ENCODE results near the gene AGO3. TPM values are rescaled to one million over a fixed set of nuclear protein-coding genes. Genes with fewer than 3 reads are reported as not detected.
A peak's percentile ranks its signal among the peaks of the same experiment; 100 is the strongest.
"Not testable (repeated sequence)": the region's sequence is repeated elsewhere in the genome, so short reads cannot be mapped to it uniquely, and the experiment has no call there.

The AGO3 gene
- 4.3 and 31.5 TPM in 2 replicates for total RNA-seq (2014; rRNA removed; shearing (Covaris generic); ENCODE audit: low replicate concordance)

GRCh38 chr1:35930593-35931445 lies at the start of gene AGO3:
AGO3 (plus strand) TSS chr1:35931105; CDS start chr1:35931427, 322 bp downstream.
- Histone ChIP-seq H3K9me3 (no peaks in the 10 kb centered on the region), H3K4me3 (peak within 1 kb of the TSS; percentile 92), H3K36me3 (no peaks in the 10 kb centered on the region), H3K27me3 (no peaks in the 10 kb centered on the region)
- DNase-seq, result peak; percentile 86

DNA sequence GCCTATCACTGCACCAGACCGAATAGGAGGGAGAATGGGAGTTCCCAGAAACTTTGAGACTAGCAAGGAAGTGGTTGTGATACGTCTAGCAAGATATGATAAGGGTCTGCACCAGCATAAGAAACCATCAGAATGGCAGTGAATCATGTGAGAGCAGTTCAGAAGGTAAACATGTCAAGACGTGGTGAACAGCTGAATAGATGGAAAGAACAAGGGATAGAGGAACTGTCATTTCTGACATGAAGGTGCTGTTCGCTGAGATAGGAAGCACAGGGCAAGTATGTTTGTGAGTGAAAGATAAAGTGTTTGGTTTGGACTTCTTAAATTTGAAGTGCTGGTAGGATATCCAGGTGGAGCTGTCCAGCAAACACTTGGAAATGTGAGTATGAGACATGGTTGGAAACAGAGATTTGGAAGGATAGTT lies 49.0 kb upstream of the AGO3 start:
- no peak for DNase-seq
- Histone ChIP-seq H3K9me3 (no peaks in the 10 kb centered on the region), H3K4me3 (no peak overlapping the region), H3K27me3 (no peaks in the 10 kb centered on the region; the same call in 1 of the 2 replicates), H3K36me3 (no peaks in the 10 kb centered on the region)

DNA sequence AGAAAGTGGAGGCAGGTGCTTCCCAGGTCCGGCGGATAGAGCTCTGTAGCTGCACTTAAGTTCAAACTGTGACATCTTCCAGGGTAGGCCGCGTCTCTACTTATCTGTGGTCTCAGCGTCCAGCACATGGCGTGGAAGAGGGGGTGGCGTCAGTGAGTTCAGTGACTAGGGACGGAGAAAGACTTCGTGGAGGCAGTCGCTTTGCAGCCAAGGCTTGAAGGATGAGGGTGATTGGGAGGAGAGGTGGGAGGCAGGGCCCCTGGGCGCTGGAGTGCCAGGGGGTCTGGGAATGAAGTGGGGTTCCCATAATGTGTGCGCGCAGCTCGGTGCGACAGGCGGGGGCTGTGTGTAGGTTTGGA lies 48.3 kb upstream of the AGO3 start:
- no peaks in the 10 kb centered on the region; the same call in 1 of the 2 replicates for H3K27me3 ChIP-seq
- DNase-seq, result no peak
- H3K4me3 ChIP-seq, result peak overlapping the region; percentile 95
- H3K9me3 ChIP-seq, result no peaks in the 10 kb centered on the region
- no peaks in the 10 kb centered on the region for H3K36me3 ChIP-seq

DNA sequence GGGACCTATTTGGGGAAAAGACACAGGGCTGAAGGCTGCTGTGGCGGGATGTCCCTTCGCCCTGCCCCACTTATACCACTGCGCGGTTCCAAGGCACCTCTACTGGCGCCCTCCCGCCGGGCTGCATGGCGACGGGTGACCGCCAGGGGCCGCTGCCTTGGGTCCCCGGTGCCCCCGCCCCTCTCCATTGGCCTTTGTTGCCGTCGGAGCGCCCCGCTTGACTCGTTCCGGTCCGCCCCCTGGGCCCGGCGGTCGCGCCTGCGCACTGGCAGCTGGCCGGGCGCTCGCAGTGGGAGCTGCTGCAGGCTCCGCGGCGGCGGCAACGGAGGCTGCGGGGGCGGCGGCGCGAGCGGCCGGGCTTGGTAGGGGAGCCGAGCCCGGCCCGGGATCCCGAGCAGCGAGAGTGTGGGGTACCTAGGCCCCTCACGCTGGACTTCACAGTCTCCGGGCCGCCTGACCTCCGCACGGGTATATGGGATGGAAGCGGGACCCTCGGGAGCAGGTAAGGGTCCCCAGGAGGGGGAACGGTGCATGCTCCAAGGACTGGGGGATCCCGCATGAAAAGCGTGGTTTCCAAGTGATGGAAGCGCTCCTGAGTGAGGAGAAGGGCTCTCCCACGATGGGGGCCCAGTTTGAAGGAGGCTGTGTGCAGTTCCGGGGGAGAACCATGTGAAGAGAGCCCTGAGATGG lies 47.8 kb upstream of the AGO3 start, which contains the start of gene AGO1:
AGO1 (plus strand) TSS at position 265 of the 690 bp plus-strand sequence; CDS start at position 478, 213 bp downstream.
- H3K36me3 ChIP-seq, result no peaks in the 10 kb centered on the region
- peak within 1 kb of the TSS; percentile 95 for H3K4me3 ChIP-seq
- no peaks in the 10 kb centered on the region for H3K9me3 ChIP-seq
- DNase-seq, result peak; percentile 94
- no peaks in the 10 kb centered on the region; the same call in 1 of the 2 replicates for H3K27me3 ChIP-seq

DNA sequence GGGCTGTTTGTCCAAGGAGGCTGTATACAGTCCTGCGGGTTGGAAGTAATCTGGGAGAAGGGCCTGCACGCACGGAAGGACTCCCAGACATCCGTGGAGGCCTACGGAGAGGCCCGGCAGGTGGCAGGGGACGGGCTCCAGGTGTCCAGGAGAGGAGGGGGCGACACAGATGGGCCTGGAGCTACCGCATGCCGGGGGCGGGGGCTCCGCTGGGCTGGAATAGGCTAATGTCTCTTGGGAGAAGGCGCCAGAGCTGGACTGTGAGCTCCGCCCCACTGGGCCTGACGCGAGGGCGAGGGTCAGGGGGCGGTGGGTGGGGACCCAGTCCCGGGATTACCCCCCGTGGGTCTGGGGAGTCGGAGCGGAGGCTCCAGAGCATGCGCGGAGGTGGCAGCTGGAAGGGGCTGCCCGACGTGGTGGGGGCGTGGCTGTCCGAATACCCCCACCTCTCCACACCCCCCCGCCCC lies 47.2 kb upstream of the AGO3 start:
- Histone ChIP-seq H3K36me3 (no peaks in the 10 kb centered on the region), H3K9me3 (no peaks in the 10 kb centered on the region), H3K27me3 (no peaks in the 10 kb centered on the region; the same call in 1 of the 2 replicates), H3K4me3 (peak overlapping the region; percentile 95)
- peak; percentile 63 for DNase-seq

DNA sequence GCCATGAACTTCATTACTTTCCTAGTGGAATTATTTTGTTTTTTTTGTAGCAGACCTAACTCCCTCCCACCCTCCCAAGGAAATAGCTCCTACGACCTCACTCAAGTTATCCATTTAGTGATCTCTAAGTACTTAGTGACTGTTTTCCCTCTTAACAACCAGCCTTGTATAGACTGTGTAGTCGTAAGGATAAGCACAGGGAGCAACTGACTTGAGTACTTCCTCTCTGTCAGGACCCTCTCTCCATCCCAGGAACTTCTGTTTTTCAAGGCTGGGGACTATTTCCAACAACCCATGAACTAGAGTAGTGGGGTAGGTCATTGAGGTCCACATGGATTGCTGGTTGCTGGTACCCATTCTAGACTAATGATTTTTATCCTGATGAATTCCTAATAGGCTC lies 46.0 kb upstream of the AGO3 start:
- Histone ChIP-seq H3K27me3 (no peaks in the 10 kb centered on the region; the same call in 1 of the 2 replicates), H3K9me3 (no peaks in the 10 kb centered on the region), H3K4me3 (no peak overlapping the region), H3K36me3 (no peaks in the 10 kb centered on the region)
- no peak for DNase-seq

GRCh38 chr1:35885961-35886558 lies 44.8 kb upstream of the AGO3 start:
- H3K36me3 ChIP-seq, result no peaks in the 10 kb centered on the region; the same call in 1 of the 2 replicates
- H3K9me3 ChIP-seq, result no peaks in the 10 kb centered on the region
- H3K27me3 ChIP-seq, result no peaks in the 10 kb centered on the region; the same call in 1 of the 2 replicates
- H3K4me3 ChIP-seq, result no peak overlapping the region
- no peak for DNase-seq

DNA sequence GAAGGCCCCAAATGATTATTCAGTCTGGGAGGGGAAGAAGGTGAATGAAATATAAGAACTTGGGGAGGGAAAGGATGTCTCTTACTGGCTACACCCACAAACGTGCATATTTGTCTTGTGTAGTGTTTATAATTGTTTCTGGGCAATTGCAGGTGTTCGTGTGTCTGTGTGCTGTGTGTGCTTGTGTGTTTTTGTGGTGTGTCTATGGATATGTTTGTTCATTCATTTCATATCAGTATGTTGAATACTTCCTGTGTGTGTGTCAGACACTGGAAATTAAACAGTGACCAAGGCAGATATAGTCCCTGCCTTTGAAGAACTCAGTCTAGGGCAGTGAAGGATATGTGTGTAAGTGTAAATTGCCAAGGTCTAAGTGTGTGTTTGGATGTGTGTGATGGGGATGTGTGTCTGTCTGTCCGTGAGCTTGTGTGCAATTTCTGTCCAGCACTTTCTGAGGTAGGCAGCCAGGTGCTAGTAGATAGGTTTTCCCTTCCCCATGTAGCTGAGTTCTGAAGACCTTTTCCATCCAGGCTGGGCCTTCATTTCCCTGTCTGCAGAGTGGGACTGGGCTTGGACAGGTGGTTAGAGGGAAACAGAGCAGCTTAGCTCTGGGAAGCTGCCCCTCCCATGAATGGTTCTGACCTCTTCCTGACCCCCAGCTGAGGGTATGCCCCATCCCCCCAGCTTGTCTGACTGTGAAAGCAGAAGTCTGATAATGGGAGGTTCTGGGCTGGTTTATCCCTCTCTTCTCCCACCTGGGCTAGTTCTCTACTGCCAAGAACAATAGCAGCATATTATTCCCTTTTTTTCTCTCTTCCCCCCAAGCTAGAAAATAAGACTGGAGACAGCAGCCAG lies 44.1 kb upstream of the AGO3 start:
- DNase-seq, result no peak
- Histone ChIP-seq H3K27me3 (no peaks in the 10 kb centered on the region; the same call in 1 of the 2 replicates), H3K36me3 (no peaks in the 10 kb centered on the region; the same call in 1 of the 2 replicates), H3K9me3 (no peaks in the 10 kb centered on the region), H3K4me3 (no peak overlapping the region)

GRCh38 chr1:35887508-35887907 lies 43.4 kb upstream of the AGO3 start:
- Histone ChIP-seq H3K9me3 (no peaks in the 10 kb centered on the region), H3K27me3 (no peaks in the 10 kb centered on the region), H3K36me3 (no peaks in the 10 kb centered on the region; the same call in 1 of the 2 replicates), H3K4me3 (no peak overlapping the region)
- DNase-seq, result no peak

- DNase-seq, result no peak
- peaks cover 5% of the 10 kb centered on the region; the same call in 1 of the 2 replicates for H3K36me3 ChIP-seq
- no peaks in the 10 kb centered on the region for H3K9me3 ChIP-seq
- H3K27me3 ChIP-seq, result no peaks in the 10 kb centered on the region
- no peak overlapping the region for H3K4me3 ChIP-seq
These were observed 42.6 kb upstream of the AGO3 start for GRCh38 chr1:35888255-35888654.

DNA sequence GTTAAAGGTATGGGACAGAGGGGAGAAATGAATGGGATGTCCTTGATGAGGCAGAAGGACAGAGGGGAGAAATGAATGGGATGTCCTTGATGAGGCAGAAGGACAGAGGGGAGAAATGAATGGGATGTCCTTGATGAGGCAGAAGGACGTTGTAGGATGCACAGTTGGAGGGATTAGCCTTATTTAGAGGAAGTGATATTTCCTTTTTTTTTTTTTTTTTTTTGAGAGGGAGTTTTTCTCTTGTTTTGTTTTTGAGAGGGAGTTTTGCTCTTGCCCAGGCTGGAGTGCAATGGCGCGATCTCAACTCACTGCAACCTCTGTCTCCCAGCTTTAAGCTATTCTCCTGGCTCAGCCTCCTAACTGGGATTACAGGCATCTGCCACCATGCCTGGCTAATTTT lies 41.9 kb upstream of the AGO3 start:
- not testable (repeated sequence) for H3K27me3 ChIP-seq, DNase-seq, H3K4me3 ChIP-seq, H3K36me3 ChIP-seq, H3K9me3 ChIP-seq

DNA sequence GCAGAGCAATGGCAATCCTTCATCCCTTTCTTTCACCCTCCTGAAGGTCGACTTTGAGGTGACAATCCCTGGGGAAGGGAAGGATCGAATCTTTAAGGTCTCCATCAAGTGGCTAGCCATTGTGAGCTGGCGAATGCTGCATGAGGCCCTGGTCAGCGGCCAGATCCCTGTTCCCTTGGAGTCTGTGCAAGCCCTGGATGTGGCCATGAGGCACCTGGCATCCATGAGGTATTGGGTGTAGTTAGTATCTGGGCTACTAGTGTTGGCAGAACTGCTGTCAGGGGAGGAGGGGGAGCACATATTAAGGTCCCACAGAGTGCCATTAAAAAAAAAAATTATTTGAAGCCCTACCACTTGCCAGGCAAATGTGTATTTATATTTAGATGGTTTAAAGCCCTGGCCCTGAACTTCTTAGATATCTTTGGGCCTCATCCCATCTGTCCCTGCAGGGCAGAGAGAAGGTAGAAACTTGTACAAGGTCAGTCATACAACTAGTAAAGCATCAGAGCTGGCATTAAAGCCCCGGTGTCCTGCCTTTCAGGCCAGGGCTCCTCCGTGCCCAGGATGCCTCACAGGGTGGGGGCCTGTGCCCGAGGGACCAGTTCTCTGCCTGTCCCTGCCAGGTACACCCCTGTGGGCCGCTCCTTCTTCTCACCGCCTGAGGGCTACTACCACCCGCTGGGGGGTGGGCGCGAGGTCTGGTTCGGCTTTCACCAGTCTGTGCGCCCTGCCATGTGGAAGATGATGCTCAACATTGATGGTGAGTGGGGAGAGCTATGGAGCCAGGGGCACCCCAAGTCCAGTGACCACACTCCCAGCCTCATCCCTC lies 37.6 kb upstream of the AGO3 start:
- Histone ChIP-seq H3K4me3 (no peak overlapping the region), H3K27me3 (no peaks in the 10 kb centered on the region), H3K9me3 (no peaks in the 10 kb centered on the region), H3K36me3 (peaks cover 11% of the 10 kb centered on the region)
- DNase-seq, result no peak

- no peaks in the 10 kb centered on the region for H3K9me3 ChIP-seq
- peaks cover 11% of the 10 kb centered on the region for H3K36me3 ChIP-seq
- no peak overlapping the region for H3K4me3 ChIP-seq
- H3K27me3 ChIP-seq, result no peaks in the 10 kb centered on the region
- DNase-seq, result no peak
These were observed 36.7 kb upstream of the AGO3 start for GRCh38 chr1:35894183-35894582.

- Histone ChIP-seq H3K36me3 (peaks cover 11% of the 10 kb centered on the region), H3K9me3 (no peaks in the 10 kb centered on the region), H3K27me3 (no peaks in the 10 kb centered on the region), H3K4me3 (no peak overlapping the region)
- DNase-seq, result no peak
These were observed 36.2 kb upstream of the AGO3 start for GRCh38 chr1:35894656-35895055.

- Histone ChIP-seq H3K4me3 (no peak overlapping the region), H3K36me3 (peaks cover 10% of the 10 kb centered on the region), H3K9me3 (no peaks in the 10 kb centered on the region), H3K27me3 (no peaks in the 10 kb centered on the region)
- no peak for DNase-seq
These were observed 31.0 kb upstream of the AGO3 start for GRCh38 chr1:35899941-35900340.

Measured in MG63 (cell line).